Measurements from ENCODE around the gene TPSAB1.

Gene TPSAB1

DNA sequence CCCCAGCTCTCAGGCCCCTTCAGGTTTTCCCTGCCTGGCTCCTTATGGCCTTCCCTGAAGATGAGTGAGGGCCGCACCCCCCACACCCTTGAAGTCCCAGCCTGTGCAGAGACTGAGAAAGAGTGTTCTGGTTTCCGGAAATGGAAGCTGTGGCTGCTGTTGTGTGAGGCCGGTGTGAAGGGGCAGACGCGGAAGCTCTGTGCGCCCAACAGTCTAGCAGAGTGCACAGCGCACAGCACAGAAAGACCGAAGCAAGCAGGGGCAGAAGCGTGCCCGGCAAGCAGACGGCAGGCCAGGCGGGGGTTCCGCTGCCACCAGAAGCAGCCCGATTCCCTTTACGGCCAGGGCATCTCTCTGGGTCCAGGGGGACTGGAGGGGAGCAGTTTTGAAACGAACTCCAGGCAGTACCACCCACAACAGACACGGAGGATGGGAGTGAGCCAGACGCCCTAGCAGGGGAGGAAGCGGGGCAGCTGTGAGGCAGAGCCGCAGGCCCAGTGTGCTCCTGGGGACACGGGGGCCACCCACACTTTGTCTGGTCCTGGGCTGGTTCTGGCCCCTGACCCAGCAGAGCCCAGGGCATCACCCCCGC lies 32.2 kb upstream of the TPSAB1 start:
- no peak for FAIRE-seq

GRCh38 chr16:1209081-1209480 lies 31.4 kb upstream of the TPSAB1 start:
- DNase-seq (ENCODE audit: extremely low spot score, insufficient read length, low read depth) (no peak), FAIRE-seq (no peak)

More for the DNA sequence above, 32.2 kb upstream of the TPSAB1 start:
- DNase-seq (ENCODE audit: extremely low spot score, insufficient read length, low read depth), result no peak

- no peak for FAIRE-seq
Observed at GRCh38 chr16:1210461-1210860, 30.0 kb upstream of the TPSAB1 start.

GRCh38 chr16:1211451-1212268 lies 28.8 kb upstream of the TPSAB1 start:
- DNase-seq (ENCODE audit: extremely low spot score, insufficient read length, low read depth) (no peak), FAIRE-seq (no peak)

More at GRCh38 chr16:1210461-1210860, 30.0 kb upstream of the TPSAB1 start:
- DNase-seq (ENCODE audit: extremely low spot score, insufficient read length, low read depth), result no peak

DNA sequence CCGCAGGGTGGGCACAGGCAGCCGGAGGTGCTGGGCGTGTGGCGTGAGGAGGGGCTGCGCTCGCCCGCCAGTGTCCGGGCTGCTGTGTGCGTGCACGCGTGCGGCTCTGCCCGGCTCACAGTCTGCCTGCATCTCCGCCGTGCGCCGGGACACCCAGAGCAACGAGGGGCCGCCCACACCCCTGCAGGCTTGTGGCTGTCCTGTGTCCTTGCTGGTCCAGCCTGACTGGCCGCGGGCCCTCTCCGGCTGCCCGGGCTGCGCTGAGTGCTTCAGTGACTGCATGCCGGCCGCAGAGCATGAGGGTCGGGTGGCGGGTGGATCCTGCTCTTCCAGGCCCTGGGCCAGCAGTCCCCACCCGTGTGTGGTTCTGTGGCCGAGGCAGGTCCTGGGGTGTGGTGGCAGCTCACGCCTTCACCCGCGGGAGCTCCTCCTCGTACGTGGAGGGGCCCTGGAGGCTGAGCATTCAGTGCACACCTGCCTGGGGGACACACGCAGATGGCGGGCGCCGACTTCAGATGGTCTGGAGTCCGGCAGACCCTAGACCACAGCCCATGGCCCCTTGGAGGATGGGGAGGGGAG lies 27.8 kb upstream of the TPSAB1 start:
- no peak for DNase-seq (ENCODE audit: extremely low spot score, insufficient read length, low read depth)
- FAIRE-seq, result no peak

DNA sequence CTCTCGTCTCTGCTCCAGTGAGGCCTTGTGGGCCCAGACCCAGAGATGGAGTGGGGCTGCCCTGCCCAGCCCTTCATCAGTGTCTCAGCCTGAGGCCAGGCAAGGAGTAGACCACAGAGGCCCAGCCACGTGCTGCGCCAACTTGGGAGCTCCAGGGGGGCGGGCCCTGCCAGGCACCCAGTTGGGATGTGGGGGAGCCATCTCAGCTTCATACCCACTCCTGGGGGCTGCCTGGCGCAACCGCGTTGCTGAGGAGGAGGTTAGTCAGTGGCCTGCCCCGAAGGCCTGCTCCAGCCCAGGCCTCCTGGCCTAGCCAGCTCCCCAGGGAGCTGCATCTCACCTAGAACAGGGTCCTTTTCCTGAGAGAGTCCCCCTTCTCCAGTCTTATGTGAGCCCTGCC lies 27.3 kb upstream of the TPSAB1 start:
- FAIRE-seq (no peak), DNase-seq (ENCODE audit: extremely low spot score, insufficient read length, low read depth) (no peak)

- FAIRE-seq (no peak), DNase-seq (ENCODE audit: extremely low spot score, insufficient read length, low read depth) (no peak)
Observed at GRCh38 chr16:1213796-1214372, 26.6 kb upstream of the TPSAB1 start.

DNA sequence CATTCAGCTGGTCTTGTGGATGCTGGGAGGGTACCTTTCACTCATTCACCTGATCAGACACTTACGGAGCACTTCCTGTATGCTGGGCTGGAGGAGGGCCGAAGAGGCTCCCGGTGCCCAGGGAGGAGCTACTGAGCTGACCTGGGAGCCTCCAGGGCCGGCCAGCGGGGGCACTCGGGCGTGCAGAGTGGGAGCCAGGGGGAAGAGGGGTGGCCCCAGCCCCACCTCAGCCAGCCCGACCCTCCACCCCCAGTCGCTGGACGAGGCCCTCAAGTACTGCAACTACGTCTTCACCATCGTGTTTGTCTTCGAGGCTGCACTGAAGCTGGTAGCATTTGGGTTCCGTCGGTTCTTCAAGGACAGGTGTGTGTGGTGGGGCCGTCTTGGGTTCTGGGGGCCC lies 25.8 kb upstream of the TPSAB1 start:
- FAIRE-seq, result no peak

GRCh38 chr16:1215574-1216295 lies 24.8 kb upstream of the TPSAB1 start:
- no peak for DNase-seq (ENCODE audit: extremely low spot score, insufficient read length, low read depth)
- FAIRE-seq, result no peak

More for the DNA sequence above, 25.8 kb upstream of the TPSAB1 start:
- DNase-seq (ENCODE audit: extremely low spot score, insufficient read length, low read depth), result no peak

GRCh38 chr16:1216296-1216619 lies 24.2 kb upstream of the TPSAB1 start:
- DNase-seq (ENCODE audit: extremely low spot score, insufficient read length, low read depth) (no peak), FAIRE-seq (no peak)

GRCh38 chr16:1216681-1217400 lies 23.7 kb upstream of the TPSAB1 start:
- FAIRE-seq, result no peak
- DNase-seq (ENCODE audit: extremely low spot score, insufficient read length, low read depth), result no peak

GRCh38 chr16:1217526-1217925 lies 23.0 kb upstream of the TPSAB1 start:
- no peak for DNase-seq (ENCODE audit: extremely low spot score, insufficient read length, low read depth)
- no peak for FAIRE-seq

DNA sequence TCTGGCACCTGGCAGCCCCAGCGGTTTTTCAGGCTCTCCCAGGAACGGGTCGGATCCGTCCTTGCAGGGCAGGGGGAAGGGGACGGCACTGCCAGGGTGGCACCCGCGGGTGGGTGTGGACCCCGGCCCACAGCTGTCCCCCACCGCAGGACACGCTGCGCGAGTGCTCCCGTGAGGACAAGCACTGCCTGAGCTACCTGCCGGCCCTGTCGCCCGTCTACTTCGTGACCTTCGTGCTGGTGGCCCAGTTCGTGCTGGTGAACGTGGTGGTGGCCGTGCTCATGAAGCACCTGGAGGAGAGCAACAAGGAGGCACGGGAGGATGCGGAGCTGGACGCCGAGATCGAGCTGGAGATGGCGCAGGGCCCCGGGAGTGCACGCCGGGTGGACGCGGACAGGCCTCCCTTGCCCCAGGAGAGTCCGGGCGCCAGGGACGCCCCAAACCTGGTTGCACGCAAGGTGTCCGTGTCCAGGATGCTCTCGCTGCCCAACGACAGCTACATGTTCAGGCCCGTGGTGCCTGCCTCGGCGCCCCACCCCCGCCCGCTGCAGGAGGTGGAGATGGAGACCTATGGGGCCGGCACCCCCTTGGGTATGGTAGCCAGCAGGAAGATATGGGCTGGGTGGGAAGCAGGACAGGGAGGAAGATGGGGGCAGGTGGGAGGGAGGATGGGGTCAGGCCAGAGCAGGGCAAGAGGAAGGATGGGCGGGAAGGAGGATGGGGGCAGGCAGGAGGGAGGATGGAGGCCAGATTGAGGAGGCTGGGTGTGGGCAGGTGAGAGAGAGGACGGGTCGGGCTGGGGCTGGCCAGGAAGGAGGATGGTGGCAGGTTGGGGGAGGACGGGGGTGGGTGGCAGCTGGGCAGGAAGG lies 22.2 kb upstream of the TPSAB1 start:
- no peak for DNase-seq (ENCODE audit: extremely low spot score, insufficient read length, low read depth)
- FAIRE-seq, result no peak

- no peak for FAIRE-seq
- no peak for DNase-seq (ENCODE audit: extremely low spot score, insufficient read length, low read depth)
Observed at GRCh38 chr16:1218930-1219611, 21.4 kb upstream of the TPSAB1 start.

DNA sequence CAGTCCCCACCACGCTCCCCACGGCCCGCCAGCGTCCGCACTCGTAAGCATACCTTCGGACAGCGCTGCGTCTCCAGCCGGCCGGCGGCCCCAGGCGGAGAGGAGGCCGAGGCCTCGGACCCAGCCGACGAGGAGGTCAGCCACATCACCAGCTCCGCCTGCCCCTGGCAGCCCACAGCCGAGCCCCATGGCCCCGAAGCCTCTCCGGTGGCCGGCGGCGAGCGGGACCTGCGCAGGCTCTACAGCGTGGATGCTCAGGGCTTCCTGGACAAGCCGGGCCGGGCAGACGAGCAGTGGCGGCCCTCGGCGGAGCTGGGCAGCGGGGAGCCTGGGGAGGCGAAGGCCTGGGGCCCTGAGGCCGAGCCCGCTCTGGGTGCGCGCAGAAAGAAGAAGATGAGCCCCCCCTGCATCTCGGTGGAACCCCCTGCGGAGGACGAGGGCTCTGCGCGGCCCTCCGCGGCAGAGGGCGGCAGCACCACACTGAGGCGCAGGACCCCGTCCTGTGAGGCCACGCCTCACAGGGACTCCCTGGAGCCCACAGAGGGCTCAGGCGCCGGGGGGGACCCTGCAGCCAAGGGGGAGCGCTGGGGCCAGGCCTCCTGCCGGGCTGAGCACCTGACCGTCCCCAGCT lies 20.3 kb upstream of the TPSAB1 start:
- DNase-seq (ENCODE audit: extremely low spot score, insufficient read length, low read depth), result no peak
- no peak for FAIRE-seq

GRCh38 chr16:1220841-1221627 lies 19.5 kb upstream of the TPSAB1 start:
- FAIRE-seq, result no peak
- no peak for DNase-seq (ENCODE audit: extremely low spot score, insufficient read length, low read depth)

All from GM18507 (cell line).